HT-29 (cell line): ENCODE data around the gene CHD5. TPM values are rescaled to one million over a fixed set of nuclear protein-coding genes. Genes with fewer than 3 reads are reported as not detected.
A peak's percentile ranks its signal among the peaks of the same experiment; 100 is the strongest.
"Not testable (repeated sequence)": the region's sequence is repeated elsewhere in the genome, so short reads cannot be mapped to it uniquely, and the experiment has no call there.

Experiments
- DNase-seq: peaks from one replicate; pipeline ENCODE4 v3.0.0-alpha.2; 2015; ENCODE audit warnings: low spot score
- total RNA-seq: library from RNA; depleted of rRNA; stranded (reverse); fragments of >200 nt; shearing (Covaris generic); gene quantifications from 2 replicates; pipeline ENCODE4 v1.2.3, GENCODE V29; 2014

The CHD5 gene
- total RNA-seq, 1 experiment from 2014 or later = 0.25 TPM

- no peak for DNase-seq
These were observed 93.8 kb downstream of the CHD5 start for GRCh38 chr1:6086358-6086757.

- no peak for DNase-seq
These were observed 94.5 kb downstream of the CHD5 start for GRCh38 chr1:6085666-6086065.

- DNase-seq = no peak
These were observed 95.2 kb downstream of the CHD5 start for GRCh38 chr1:6084781-6085495.

DNA sequence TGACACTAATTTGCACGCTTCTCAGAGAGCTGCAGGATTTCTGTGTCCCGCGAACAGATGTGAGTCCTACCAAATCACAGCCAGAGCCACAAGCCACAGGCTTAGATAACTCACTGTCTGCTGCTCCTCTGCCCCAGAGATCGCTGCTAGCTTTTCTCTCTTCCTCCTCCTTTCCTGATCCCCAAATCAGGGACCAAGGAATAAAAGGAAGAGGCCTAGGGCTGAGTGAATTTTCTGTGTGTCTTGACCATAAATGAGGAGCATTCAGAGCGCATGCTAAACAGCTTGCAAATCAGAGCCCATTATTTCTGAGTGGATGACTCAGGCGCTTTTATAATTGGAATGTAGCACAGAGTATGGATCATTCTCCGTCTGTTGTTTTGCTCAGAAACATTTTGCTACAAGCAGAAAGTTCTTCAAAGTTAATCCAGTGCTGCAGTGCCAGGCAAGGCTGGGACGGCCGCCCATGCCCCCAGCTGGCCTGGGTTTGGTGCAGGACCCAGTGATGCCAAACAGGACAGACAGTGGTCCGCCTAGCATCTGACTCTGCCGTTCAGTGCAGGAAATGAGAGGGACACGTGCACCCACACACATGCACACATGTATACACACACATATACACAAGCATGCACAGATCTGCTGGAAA is 96.2 kb downstream of the CHD5 start:
- no peak for DNase-seq

DNA sequence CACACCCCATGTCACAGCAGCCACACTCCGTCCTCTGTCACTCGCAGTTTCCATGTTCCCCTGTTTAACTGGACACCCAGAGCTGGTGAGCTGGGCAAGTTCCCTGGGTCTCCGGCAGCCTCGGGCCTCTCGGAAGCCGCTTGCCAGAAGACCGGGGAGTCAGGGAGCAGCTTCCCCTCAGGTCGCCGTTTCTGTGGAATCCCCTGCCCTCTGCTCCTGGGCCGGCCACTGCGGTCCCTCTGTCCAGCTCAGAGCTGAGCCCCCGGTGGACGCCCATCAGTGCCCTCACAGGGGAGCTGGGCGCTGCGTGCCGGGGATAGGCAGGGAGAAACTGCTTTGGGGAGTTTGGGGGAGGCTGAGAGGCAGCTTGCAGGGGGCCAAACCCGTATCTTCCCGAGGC is 96.7 kb downstream of the CHD5 start:
- DNase-seq = no peak

DNA sequence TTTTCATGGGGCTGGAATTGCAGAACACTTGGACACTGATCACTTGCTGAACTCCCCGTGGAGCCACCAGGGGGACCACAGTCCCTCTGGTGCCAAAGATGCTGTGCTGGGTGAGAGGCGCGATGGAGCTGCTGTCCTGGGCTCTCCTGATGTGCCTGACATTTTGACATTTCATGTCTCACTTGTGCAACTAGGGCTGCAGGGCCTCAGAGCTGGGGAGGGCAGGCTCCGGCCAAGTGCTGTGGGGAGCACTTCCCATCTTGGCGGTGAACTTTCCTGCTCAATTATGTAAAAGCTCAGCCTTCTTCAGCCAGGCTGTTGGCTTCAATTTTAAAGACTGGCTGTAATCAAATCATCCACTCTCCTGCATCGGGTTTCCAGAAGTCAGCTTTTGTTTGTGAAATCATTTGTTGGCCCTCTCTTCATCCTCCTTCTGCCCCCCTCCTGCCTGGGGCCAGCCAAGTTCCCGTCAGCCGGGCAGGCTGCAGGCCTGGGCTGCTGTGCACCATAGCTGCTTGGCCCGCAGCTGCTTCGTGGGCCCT is 97.6 kb downstream of the CHD5 start:
- peak; percentile 22 for DNase-seq

- no peak for DNase-seq
These were observed 98.2 kb downstream of the CHD5 start for GRCh38 chr1:6081901-6082300.

DNA sequence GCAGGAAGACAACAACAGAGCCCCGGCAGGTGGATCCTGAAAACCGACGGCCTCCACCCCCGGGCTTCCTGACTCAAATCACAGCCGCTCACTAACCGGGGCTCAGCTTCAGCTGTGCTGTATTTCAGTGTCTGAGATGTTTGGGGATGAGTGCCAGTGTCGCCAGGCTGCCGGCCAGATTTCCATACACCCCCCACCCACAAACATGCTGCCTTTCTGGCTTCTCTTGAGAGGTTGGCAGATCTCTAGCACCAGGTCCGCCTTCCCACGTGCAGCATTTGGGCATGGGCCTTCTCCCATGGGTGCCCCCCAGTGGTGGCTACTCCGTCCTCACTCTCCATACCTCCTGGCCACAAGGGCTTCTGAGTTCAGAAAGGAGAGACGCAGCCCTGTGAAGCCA is 99.7 kb downstream of the CHD5 start:
- peak; percentile 22 for DNase-seq

GRCh38 chr1:6077919-6078318 is 102.2 kb downstream of the CHD5 start:
- DNase-seq = no peak

- no peak for DNase-seq
These were observed 102.6 kb downstream of the CHD5 start for GRCh38 chr1:6077506-6077905.

DNA sequence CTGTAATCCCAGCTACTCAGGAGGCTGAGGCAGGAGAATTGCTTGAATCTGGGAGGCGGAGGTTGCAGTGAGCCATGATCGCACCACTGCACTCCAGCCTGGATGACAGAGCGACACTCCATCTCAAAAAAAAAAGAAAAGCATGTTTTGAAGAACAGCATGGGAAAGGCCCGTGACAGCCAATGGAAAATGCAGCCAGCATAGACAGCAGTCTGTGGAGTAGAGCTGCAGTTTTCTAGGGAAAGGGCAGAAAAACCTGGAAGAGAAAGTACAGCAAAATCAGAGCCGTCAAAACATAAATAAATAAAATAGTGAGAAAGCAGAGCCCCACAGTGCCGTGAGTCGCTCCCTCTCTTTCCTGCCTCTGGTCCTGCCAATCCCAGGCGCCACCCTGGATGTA is 103.1 kb downstream of the CHD5 start:
- not testable (repeated sequence) for DNase-seq

DNA sequence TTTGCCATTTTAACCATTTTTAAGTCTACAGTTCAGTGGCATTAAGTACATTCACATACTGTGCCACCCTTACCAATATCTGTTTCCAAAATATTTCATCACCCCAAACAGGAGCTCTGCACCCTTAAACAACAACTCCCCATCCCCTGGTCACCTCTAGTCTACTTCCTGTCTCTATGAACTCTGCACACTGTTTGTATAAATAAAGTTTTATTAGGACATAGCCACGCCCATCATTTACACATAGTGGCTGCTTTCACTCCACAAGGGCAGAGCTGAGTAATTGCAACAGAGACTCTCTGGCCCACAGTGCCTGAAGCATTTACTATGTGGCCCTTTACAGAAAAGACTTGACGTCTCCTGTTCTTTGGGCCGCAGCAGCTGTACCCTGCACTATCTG is 104.4 kb downstream of the CHD5 start:
- peak; percentile 53 for DNase-seq

- no peak for DNase-seq
These were observed 105.8 kb downstream of the CHD5 start for GRCh38 chr1:6074192-6074901.

GRCh38 chr1:6073480-6074053 is 106.6 kb downstream of the CHD5 start:
- no peak for DNase-seq

- no peak for DNase-seq
These were observed 107.2 kb downstream of the CHD5 start for GRCh38 chr1:6072774-6073479.

DNA sequence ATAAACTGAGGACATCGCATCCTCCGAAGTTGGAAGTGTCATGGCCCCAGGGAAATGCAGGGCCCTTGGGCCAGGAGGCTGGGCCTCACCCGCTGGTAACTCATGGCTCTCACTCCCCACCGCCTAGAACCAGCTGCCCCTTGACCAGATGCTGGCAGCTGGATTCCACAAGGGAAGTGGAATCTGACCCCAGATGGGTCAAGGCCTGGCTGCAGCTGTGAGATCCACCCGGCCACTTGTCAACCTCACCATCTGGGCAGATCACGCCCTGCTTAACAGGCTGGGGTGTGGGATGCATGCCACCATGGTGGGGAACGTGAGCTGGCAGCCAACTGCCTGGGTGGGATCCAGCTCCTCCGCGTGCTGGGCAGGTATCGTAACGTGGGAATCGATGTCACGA is 108.9 kb downstream of the CHD5 start:
- no peak for DNase-seq

DNA sequence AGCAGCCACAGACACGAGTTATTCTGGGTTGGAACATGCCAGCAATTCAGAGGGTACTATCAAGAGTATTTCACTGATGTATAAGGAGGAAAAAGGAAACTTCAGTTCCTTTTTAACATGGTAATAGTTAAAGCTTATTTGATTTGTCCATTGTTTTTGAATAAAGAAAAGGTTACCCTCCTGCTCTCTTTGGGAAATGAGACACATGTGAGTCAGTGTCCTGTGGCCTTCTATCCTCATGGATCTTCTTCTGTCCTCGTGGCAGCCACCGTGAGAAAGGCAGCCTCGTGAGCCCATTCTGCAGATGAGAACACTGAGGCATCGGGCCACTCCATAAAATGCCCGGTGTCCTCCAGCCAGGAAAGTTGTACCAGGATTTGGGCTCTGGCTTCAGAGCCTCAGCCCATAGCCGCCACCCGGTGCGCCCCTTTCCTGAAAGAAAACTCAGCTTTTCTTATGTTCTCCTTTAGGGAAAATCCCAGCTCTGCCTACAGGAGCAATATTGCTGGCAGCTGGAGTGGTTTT is 109.6 kb downstream of the CHD5 start:
- DNase-seq = no peak

- DNase-seq = no peak
These were observed 110.5 kb downstream of the CHD5 start for GRCh38 chr1:6069573-6069972.

DNA sequence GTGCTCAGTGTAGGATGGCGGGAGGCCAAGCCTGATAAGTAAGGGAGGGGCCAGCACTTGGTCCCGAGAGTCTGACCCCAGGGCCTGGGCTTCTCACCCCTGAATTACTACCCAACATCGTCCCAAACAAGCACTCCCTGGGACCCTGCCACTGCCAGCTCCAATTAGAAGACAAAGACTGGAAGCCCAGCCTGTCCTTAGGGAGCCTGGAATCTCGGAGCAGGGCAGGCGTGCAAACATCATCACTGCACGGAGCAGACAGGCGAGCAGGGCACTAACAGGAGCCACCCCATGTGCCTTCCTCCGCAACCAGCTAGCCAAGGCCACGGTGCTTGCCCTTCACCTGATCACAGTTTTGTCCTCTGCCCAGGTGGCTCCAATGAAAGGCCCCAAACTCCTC is 111.2 kb downstream of the CHD5 start:
- no peak for DNase-seq

- no peak for DNase-seq
These were observed 112.0 kb downstream of the CHD5 start for GRCh38 chr1:6068073-6068472.

- DNase-seq = no peak
These were observed 113.4 kb downstream of the CHD5 start for GRCh38 chr1:6066680-6067079.
